Karpas-422 (cell line): ENCODE measurements around the gene CAMKMT. TPM values are rescaled to one million over a fixed set of nuclear protein-coding genes. Genes with fewer than 3 reads are reported as not detected.

Source experiments
- DNase-seq: peaks from one replicate; pipeline ENCODE4 v3.0.0-alpha.2; 2015
- H2AFZ ChIP-seq: fragments of 200-600 bp; sonication (generic); 2 replicates; pipeline ENCODE4 v1.6.1; 2014; ENCODE audit warnings: antibody characterized with exemption, low read length, mixed read lengths
- H3K27ac ChIP-seq: fragments of 200-600 bp; sonication (generic); 2 replicates; pipeline ENCODE4 v1.5.1; 2014; ENCODE audit warnings: mild to moderate bottlenecking, low read length, moderate library complexity
- H3K27me3 ChIP-seq: fragments of 200-600 bp; sonication (generic); 2 replicates; pipeline ENCODE4 v1.6.1; 2014; ENCODE audit warnings: low read length, mixed read lengths
- H3K36me3 ChIP-seq: fragments of 200-600 bp; sonication (generic); 2 replicates; pipeline ENCODE4 v1.6.1; 2014; ENCODE audit warnings: low read length, mixed read lengths; ENCODE audit not compliant: insufficient read depth
- H3K4me1 ChIP-seq: fragments of 200-600 bp; sonication (generic); 2 replicates; pipeline ENCODE4 v1.6.1; 2014; ENCODE audit warnings: mild to moderate bottlenecking, low read length, mixed read lengths
- H3K4me2 ChIP-seq: fragments of 200-600 bp; sonication (generic); 2 replicates; pipeline ENCODE4 v1.6.1; 2014; ENCODE audit warnings: low read length, low read depth, mild to moderate bottlenecking; ENCODE audit not compliant: poor library complexity, severe bottlenecking
- H3K4me3 ChIP-seq: fragments of 200-600 bp; sonication (generic); 2 replicates; pipeline ENCODE4 v1.5.1; 2014; ENCODE audit warnings: mild to moderate bottlenecking, antibody characterized with exemption, low read length, mixed read lengths
- H3K79me2 ChIP-seq: fragments of 200-600 bp; sonication (generic); 2 replicates; pipeline ENCODE4 v1.6.1; 2014; ENCODE audit warnings: mild to moderate bottlenecking, low read length, mixed read lengths
- H3K9ac ChIP-seq: fragments of 200-600 bp; sonication (generic); 2 replicates; pipeline ENCODE4 v1.6.0; 2014; ENCODE audit warnings: low read length
- H3K9me2 ChIP-seq: fragments of 200-600 bp; sonication (generic), shearing (Covaris generic); replicated peaks from 2 replicates; pipeline ENCODE4 v1.6.0; 2014; ENCODE audit warnings: mild to moderate bottlenecking, low read length, moderate library complexity; ENCODE audit not compliant: insufficient read depth
- H3K9me3 ChIP-seq: fragments of 300-700, 200-600 bp; sonication (generic); 2 replicates; pipeline ENCODE4 v1.6.1; 2014; ENCODE audit warnings: low read length, mixed read lengths
- H4K20me1 ChIP-seq: fragments of 200-600 bp; sonication (generic); 2 replicates; pipeline ENCODE4 v1.6.1; 2014; ENCODE audit warnings: mild to moderate bottlenecking, antibody characterized with exemption, low read length, low read depth; ENCODE audit not compliant: insufficient read depth
- total RNA-seq: library from RNA; depleted of rRNA; stranded (reverse); fragments of >200 nt; shearing (Covaris generic); gene quantifications from 2 replicates; pipeline ENCODE4 v1.2.3, GENCODE V29; 2014; ENCODE audit warnings: low replicate concordance

CAMKMT gene
- total RNA-seq, 1 experiment from 2014 or later = 30.8 TPM

DNA sequence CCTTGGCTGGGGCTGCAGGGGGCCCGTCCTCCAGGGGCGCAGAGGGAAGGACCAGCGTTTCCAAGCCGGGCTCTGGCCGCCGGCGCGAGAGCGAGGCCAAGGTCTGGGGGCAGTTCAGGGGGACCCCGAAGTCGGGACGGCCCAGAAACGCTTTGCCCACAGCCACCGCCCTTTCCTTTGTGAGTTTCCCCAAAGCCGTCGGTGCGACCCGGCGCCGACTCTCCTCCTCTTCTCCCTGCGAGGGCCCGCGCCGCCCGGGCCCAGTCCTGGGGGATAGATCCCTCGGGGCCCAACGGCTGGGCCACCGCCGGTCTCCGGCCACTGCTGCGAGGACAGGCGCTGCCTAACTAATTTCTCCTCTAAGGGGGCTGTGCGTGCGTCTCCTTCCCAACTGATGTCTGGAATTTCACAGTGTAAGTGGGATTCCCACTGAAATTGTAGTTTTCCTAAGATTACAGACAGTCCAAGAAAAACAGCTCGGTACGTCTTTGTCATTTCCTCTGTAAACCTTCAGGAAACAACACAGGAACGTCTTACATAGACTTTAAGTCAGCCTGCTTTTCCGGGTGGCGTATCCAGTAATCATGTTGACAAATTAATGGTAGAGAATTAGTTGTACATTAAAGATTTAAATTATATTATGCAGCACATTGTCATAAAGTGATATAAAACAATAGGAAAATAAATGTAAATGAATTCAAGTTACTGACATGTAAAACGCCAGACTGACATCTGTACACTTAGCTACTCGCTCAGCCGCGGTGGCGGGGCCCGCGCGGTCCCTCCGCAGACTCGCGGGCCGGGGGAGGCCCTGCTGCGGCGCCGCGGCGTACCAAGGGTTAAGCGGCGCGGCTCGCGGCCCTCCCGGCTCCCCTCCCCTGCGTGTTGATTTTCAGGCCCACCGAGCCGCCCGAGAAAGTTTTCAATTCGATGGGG, 440.4 kb downstream of the CAMKMT start:
- Histone ChIP-seq H3K4me2 (no peak overlapping the region), H3K4me3 (no peak overlapping the region)

DNA sequence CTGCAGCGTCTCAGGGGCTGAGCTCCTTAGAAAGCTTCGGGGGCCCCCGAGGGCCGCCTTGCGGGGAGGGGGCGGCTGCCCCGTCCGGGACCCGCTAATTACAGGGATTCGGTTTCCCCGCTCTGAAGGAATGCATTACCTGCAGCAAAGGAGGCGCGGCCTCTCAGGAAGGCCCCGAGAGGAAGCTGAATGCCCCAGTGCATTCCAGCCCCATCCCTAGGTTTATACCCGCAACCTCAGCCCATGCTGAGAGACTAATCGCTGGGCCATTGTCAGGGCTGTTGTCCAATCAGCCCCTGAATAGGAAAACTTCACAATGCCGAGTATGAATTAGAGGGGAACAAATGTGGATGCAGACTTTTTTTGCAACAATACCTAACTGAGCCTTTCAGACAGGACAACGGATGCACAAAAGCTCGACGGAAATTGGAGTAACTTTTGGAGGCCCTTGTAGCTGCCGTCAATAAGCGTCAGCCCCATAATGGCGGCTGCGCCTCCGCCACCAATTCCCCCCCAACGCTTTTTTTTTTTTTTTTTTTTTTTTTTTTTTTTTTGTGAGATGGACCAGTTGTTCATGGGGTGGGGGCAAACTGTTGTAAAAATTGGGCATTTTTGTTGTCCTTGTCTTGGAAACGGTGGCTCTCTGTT, 441.2 kb downstream of the CAMKMT start:
- H3K4me1 ChIP-seq = no peaks in the 10 kb centered on the region
- no peaks in the 10 kb centered on the region for H3K27me3 ChIP-seq
- no peaks in the 10 kb centered on the region for H4K20me1 ChIP-seq
- no peaks in the 10 kb centered on the region for H3K36me3 ChIP-seq
- no peak overlapping the region for H3K9ac ChIP-seq
- no peaks in the 10 kb centered on the region for H3K9me3 ChIP-seq
- H2AFZ ChIP-seq = no peak overlapping the region
- no peak overlapping the region for H3K4me3 ChIP-seq
- no peaks in the 10 kb centered on the region for H3K9me2 ChIP-seq
- no peak overlapping the region for H3K27ac ChIP-seq
- no peak for DNase-seq
- H3K4me2 ChIP-seq = no peak overlapping the region
- H3K79me2 ChIP-seq = no peaks in the 10 kb centered on the region

More for the DNA sequence above, 440.4 kb downstream of the CAMKMT start:
- DNase-seq = no peak
- Histone ChIP-seq H3K9me2 (no peaks in the 10 kb centered on the region), H3K36me3 (no peaks in the 10 kb centered on the region), H3K79me2 (no peaks in the 10 kb centered on the region), H3K27me3 (no peaks in the 10 kb centered on the region), H4K20me1 (no peaks in the 10 kb centered on the region), H3K27ac (no peak overlapping the region), H3K4me1 (no peaks in the 10 kb centered on the region), H2AFZ (no peak overlapping the region), H3K9ac (no peak overlapping the region), H3K9me3 (no peaks in the 10 kb centered on the region)

DNA sequence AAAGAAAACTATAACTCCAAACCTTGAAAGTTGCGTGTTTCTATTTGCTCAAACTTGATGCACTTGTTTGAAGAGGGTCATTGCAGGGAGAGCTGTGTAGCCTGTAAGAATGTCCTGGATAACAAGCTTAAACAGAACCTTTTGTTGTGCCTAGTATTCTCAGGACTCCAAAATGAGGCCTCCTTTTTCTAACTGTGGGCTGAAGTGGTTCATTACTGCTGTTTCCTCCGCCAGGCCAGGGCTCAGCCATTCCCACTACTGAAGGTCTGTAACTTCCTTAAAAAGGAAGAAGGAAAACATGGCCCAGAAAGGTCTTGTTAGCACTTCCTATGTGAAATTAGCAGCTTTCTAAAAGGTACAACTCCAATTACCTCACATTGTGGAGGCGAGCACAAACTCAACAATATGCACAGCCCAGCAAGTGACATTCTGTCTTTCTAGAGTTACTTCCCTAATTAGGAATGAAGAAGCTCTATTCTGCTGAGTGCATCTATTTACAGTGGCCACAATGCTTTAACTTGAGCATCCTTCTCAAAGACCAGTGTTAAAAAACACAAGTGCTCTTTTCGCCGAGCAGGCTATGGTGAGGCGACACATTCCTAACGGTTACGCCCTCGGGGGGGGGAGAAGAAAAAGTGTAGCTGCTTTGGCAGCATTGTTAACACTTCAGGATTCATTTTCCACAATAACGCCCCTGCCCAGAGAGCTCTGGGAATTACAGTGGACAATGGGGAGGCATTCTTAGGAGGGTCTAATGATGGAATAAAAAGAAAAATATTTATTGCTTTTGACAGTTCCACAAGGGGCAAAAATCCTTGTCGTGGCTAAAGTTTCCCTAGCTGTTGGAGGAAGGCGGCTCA, 442.9 kb downstream of the CAMKMT start:
- H2AFZ ChIP-seq = no peak overlapping the region
- no peak overlapping the region for H3K4me2 ChIP-seq
- H3K9ac ChIP-seq = no peak overlapping the region
- H3K9me3 ChIP-seq = no peaks in the 10 kb centered on the region
- no peaks in the 10 kb centered on the region for H3K36me3 ChIP-seq
- no peaks in the 10 kb centered on the region for H3K27me3 ChIP-seq
- H3K4me3 ChIP-seq = no peak overlapping the region
- no peaks in the 10 kb centered on the region for H3K9me2 ChIP-seq
- H3K79me2 ChIP-seq = no peaks in the 10 kb centered on the region
- H4K20me1 ChIP-seq = no peaks in the 10 kb centered on the region
- H3K4me1 ChIP-seq = no peaks in the 10 kb centered on the region
- DNase-seq = no peak
- H3K27ac ChIP-seq = no peak overlapping the region

DNA sequence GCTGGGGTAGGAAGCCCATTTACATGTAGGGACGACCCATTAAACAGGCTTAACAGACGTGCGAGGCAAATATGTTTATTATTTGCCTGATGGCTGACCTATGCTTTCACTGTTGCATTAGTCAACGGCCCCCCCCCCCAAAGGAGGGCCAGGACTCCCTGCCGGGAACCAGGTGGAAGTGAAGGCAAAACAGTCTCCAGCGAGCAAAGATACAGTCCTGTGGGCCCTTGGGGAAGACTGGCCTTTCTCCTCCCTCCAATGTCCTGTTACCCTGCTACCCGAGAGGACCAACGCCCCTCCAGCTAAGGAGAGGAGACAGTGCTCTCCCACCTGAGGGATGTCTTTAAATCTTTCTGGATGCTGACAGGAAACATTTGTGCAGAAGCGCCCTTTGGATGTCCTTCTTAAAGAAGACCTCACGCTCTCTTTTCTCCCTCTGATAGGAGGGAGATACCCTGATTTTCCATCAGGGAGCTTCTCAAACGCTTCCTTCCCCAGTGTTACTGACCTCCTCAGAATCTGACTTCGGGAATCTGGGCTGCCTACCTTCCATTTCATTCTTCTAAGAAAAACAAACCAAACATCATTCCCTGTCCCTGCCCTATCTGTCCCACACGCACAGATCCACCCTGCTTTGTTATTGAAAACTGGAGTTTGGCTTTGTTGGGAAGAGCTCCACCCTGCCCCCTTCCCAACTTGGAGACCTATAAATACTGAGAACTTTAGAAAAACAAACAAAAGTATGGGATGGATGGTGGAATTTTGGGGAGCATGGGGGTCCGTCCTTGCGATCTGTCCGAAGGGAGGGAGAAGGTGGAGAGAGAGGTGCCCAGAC, 443.9 kb downstream of the CAMKMT start:
- DNase-seq = no peak
- Histone ChIP-seq H3K9ac (no peak overlapping the region), H3K79me2 (no peaks in the 10 kb centered on the region), H3K9me2 (no peaks in the 10 kb centered on the region), H2AFZ (no peak overlapping the region), H4K20me1 (no peaks in the 10 kb centered on the region), H3K4me1 (no peaks in the 10 kb centered on the region), H3K27me3 (no peaks in the 10 kb centered on the region), H3K4me3 (no peak overlapping the region), H3K9me3 (no peaks in the 10 kb centered on the region), H3K36me3 (no peaks in the 10 kb centered on the region), H3K27ac (no peak overlapping the region), H3K4me2 (no peak overlapping the region)

DNA sequence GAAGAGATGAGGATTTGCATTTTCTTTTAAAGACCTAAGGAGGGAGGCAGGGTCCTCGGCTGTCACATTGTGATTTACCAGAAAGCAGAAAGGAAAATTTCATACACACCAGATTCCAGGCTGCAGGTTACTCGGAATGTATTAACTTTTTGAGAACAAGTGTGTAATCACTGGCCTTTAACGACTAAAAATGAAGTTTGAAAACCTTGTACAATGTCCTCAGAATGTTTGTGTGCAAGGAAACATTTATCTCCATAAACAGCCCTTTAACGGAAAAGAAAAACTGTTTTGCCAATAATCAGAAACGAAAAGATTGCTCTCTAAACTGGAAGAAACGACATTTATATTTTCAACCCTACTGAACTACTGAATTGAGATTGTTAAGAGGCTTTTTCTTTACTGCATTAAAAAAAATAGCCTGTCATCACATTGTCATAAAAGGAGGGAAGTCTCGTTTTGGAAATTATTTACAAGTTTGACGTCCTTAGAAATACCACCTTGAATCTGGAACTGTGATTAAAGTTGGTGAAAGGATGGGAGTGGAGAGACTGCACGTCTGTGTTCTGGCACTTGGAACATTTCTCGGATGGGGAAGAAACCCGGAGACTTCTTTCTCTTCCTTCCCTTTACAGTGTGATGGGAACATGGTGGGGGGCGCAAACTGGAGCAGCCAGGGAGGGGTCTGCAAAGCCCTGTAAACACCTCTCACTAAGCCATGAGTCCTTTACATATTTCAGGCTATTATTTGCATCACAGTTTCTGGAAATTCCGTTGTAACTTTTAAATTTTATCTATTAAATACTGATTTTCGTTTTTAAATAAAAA, 445.7 kb downstream of the CAMKMT start:
- Histone ChIP-seq H3K36me3 (no peaks in the 10 kb centered on the region), H3K27me3 (no peaks in the 10 kb centered on the region), H3K4me3 (no peak overlapping the region), H3K9ac (no peak overlapping the region), H3K4me1 (no peaks in the 10 kb centered on the region), H4K20me1 (no peaks in the 10 kb centered on the region), H3K27ac (no peak overlapping the region), H3K4me2 (no peak overlapping the region), H2AFZ (no peak overlapping the region), H3K9me2 (no peaks in the 10 kb centered on the region), H3K9me3 (no peaks in the 10 kb centered on the region), H3K79me2 (no peaks in the 10 kb centered on the region)
- DNase-seq = no peak

DNA sequence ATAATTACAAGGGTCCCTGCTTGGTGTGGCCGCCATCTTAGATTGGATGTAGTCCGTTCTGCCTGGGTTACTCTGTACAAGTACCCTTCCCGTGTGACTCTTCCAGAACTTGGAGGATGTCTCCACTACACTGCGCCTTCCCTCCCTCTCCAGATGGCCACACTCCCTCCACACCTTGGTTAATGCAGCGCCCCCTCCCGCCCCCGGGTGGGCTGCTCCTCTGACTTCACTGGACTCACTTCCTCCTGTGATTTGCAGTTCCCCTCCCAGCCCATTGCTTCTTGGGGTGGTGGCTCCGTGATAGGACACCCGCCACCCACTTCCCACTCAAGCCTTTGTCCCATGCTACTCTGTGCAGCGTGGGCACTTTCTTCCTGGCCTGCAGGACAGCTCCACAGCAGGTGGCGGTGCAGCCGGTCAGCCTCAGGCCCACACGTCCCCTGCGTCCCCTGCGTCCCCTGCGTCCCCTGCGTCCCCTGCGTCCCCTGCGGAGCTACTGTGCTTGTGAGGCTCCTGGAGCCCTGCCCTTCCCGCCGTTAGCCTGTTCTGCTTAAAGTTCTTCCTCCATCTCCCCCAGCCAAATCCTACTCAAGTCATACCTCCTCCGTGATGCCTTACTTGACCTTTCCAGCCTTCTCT, 449.3 kb downstream of the CAMKMT start:
- DNase-seq = no peak
- no peaks in the 10 kb centered on the region for H3K79me2 ChIP-seq

DNA sequence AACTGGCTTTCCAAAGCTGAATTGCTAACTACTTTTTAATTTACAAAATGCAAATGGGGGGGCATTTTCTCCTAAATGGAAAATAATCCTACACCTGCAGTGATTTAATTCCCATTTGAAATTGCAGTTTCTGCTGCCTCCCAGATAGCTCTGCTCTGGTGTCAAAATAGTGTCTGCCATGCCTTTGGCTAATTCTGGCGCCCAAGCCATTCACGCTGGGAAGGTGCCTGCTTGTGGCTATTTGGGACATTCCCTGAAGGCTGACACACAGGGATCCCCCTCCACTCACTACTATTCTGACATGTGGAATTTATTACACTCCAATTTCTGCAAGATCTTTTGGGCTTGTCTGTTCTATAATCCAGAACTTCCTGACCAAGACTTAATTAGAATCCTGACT, 451.4 kb downstream of the CAMKMT start:
- H4K20me1 ChIP-seq = no peaks in the 10 kb centered on the region
- DNase-seq = no peak
- no peaks in the 10 kb centered on the region for H3K27me3 ChIP-seq

More for the DNA sequence above, 449.3 kb downstream of the CAMKMT start:
- no peaks in the 10 kb centered on the region for H3K4me1 ChIP-seq
- H3K36me3 ChIP-seq = no peaks in the 10 kb centered on the region
- H4K20me1 ChIP-seq = no peaks in the 10 kb centered on the region
- no peak overlapping the region for H3K9ac ChIP-seq
- H3K27me3 ChIP-seq = no peaks in the 10 kb centered on the region
- H3K4me2 ChIP-seq = no peak overlapping the region
- no peak overlapping the region for H2AFZ ChIP-seq
- H3K9me3 ChIP-seq = no peaks in the 10 kb centered on the region
- no peak overlapping the region for H3K27ac ChIP-seq
- no peaks in the 10 kb centered on the region for H3K9me2 ChIP-seq
- no peak overlapping the region for H3K4me3 ChIP-seq

More for the DNA sequence above, 451.4 kb downstream of the CAMKMT start:
- Histone ChIP-seq H3K27ac (no peak overlapping the region), H3K9ac (no peak overlapping the region), H3K4me3 (no peak overlapping the region), H3K79me2 (no peaks in the 10 kb centered on the region), H3K36me3 (no peaks in the 10 kb centered on the region), H3K9me2 (no peaks in the 10 kb centered on the region), H3K9me3 (no peaks in the 10 kb centered on the region), H3K4me2 (no peak overlapping the region), H2AFZ (no peak overlapping the region), H3K4me1 (peaks cover 5% of the 10 kb centered on the region; the same call in 1 of the 2 replicates)
